Loucy (cell line): ENCODE measurements around the gene RELCH.

Experiments
- H2AFZ ChIP-seq: fragments of 200-600 bp; sonication (generic); 2 replicates; pipeline ENCODE4 v1.6.0; 2016; ENCODE audit warnings: antibody characterized with exemption, mild to moderate bottlenecking, low read length, moderate library complexity
- H3F3A ChIP-seq: fragments of 200-600 bp; 2 replicates; pipeline ENCODE4 v1.6.0; 2016; ENCODE audit warnings: antibody characterized with exemption, low read depth, mild to moderate bottlenecking
- H3K27me3 ChIP-seq: fragments of 200-600 bp; sonication (generic); 2 replicates; pipeline ENCODE4 v1.6.1; 2014; ENCODE audit warnings: low read length, mild to moderate bottlenecking; ENCODE audit not compliant: insufficient read depth, poor library complexity, severe bottlenecking
- H3K36me3 ChIP-seq: fragments of 200-600 bp; sonication (generic); 2 replicates; pipeline ENCODE4 v1.6.1; 2016; ENCODE audit warnings: low read length; ENCODE audit not compliant: insufficient read depth
- H3K4me1 ChIP-seq: fragments of 200-600 bp; sonication (generic); 2 replicates; pipeline ENCODE4 v1.5.1; 2014; ENCODE audit warnings: low read length, mild to moderate bottlenecking; ENCODE audit not compliant: insufficient read depth, poor library complexity, severe bottlenecking
- H3K4me2 ChIP-seq: fragments of 200-600 bp; sonication (generic); 2 replicates; pipeline ENCODE4 v1.6.0; 2014; ENCODE audit warnings: antibody characterized with exemption, low read length, low read depth, mild to moderate bottlenecking; ENCODE audit not compliant: poor library complexity, severe bottlenecking
- H3K4me3 ChIP-seq: fragments of 200-600 bp; sonication (generic); 2 replicates; pipeline ENCODE4 v1.5.1; 2014; ENCODE audit warnings: low read length, mild to moderate bottlenecking, mixed read lengths; ENCODE audit not compliant: poor library complexity, severe bottlenecking
- H3K79me2 ChIP-seq: fragments of 200-600 bp; sonication (generic); 2 replicates; pipeline ENCODE4 v1.6.1; 2014; ENCODE audit warnings: low read length; ENCODE audit not compliant: insufficient read depth
- H3K9ac ChIP-seq: fragments of 200-600 bp; sonication (generic); 2 replicates; pipeline ENCODE4 v1.6.0; 2014; ENCODE audit warnings: mild to moderate bottlenecking, low read depth, low read length, moderate library complexity; ENCODE audit not compliant: poor library complexity, severe bottlenecking
- H3K9me2 ChIP-seq: fragments of 200-600 bp; sonication (generic); replicated peaks from 2 replicates; pipeline ENCODE4 v1.6.1; 2016; ENCODE audit warnings: low read depth, low read length, mixed read lengths
- H3K9me3 ChIP-seq: fragments of 200-600 bp; sonication (generic); 2 replicates; pipeline ENCODE4 v1.6.1; 2014; ENCODE audit warnings: mild to moderate bottlenecking, antibody characterized with exemption, low read length, low read depth; ENCODE audit not compliant: insufficient read depth
- H4K20me1 ChIP-seq: fragments of 200-600 bp; sonication (generic); 2 replicates; pipeline ENCODE4 v1.6.0; 2014; ENCODE audit warnings: antibody characterized with exemption, low read length, mild to moderate bottlenecking; ENCODE audit not compliant: insufficient read depth, poor library complexity, severe bottlenecking
- CTCF ChIP-seq: fragments of 200-600 bp; sonication (generic); conservative IDR thresholded peaks from 2 replicates; pipeline ENCODE4 v1.5.1; 2014; ENCODE audit warnings: mild to moderate bottlenecking, antibody characterized with exemption, low read length
- EZH2phosphoT487 ChIP-seq: fragments of 200-600 bp; IDR thresholded peaks from 2 replicates; pipeline ENCODE4 v1.6.1; 2018; ENCODE audit warnings: antibody characterized with exemption, mild to moderate bottlenecking, moderate library complexity, borderline replicate concordance

RELCH gene

GRCh38 chr18:62282188-62282629 is 95.2 kb downstream of the RELCH start:
- H3K9ac ChIP-seq, result no peak overlapping the region
- no peaks in the 10 kb centered on the region for H3K27me3 ChIP-seq

GRCh38 chr18:62284637-62285036 is 97.6 kb downstream of the RELCH start:
- H3K27me3 ChIP-seq, result no peaks in the 10 kb centered on the region
- no peak overlapping the region for H2AFZ ChIP-seq
- no peak overlapping the region for H3K9ac ChIP-seq
- no peaks in the 10 kb centered on the region for H3K4me1 ChIP-seq
- H3K9me3 ChIP-seq, result no peaks in the 10 kb centered on the region
- no peaks in the 10 kb centered on the region for H4K20me1 ChIP-seq
- H3F3A ChIP-seq, result no peaks in the 10 kb centered on the region
- H3K36me3 ChIP-seq, result peaks cover 87% of the 10 kb centered on the region
- no peak overlapping the region for H3K4me3 ChIP-seq
- H3K79me2 ChIP-seq, result no peaks in the 10 kb centered on the region
- H3K9me2 ChIP-seq, result no peaks in the 10 kb centered on the region
- TF ChIP-seq CTCF, result no peak
- TF ChIP-seq EZH2phosphoT487, result no peak
- H3K4me2 ChIP-seq, result no peak overlapping the region

More at GRCh38 chr18:62282188-62282629, 95.2 kb downstream of the RELCH start:
- no peaks in the 10 kb centered on the region for H3K9me2 ChIP-seq
- no peaks in the 10 kb centered on the region for H3K4me1 ChIP-seq
- H3K4me3 ChIP-seq, result no peak overlapping the region
- no peak overlapping the region for H2AFZ ChIP-seq
- no peaks in the 10 kb centered on the region for H3F3A ChIP-seq
- no peaks in the 10 kb centered on the region for H3K79me2 ChIP-seq
- no peaks in the 10 kb centered on the region for H3K9me3 ChIP-seq
- TF ChIP-seq EZH2phosphoT487 (no peak), CTCF (no peak)
- H3K4me2 ChIP-seq, result no peak overlapping the region
- peaks cover 74% of the 10 kb centered on the region for H3K36me3 ChIP-seq
- no peaks in the 10 kb centered on the region for H4K20me1 ChIP-seq

- no peaks in the 10 kb centered on the region for H3K4me1 ChIP-seq
- TF ChIP-seq CTCF (no peak), EZH2phosphoT487 (no peak)
Observed at GRCh38 chr18:62285281-62285680, 98.2 kb downstream of the RELCH start.

More at GRCh38 chr18:62285281-62285680, 98.2 kb downstream of the RELCH start:
- Histone ChIP-seq H2AFZ (no peak overlapping the region), H3K9me3 (no peaks in the 10 kb centered on the region), H3K36me3 (peaks cover 87% of the 10 kb centered on the region), H3K9ac (no peak overlapping the region), H3K27me3 (no peaks in the 10 kb centered on the region), H3K79me2 (no peaks in the 10 kb centered on the region), H3K4me3 (no peak overlapping the region), H3F3A (no peaks in the 10 kb centered on the region), H4K20me1 (no peaks in the 10 kb centered on the region), H3K9me2 (no peaks in the 10 kb centered on the region), H3K4me2 (no peak overlapping the region)
